ENCODE results near the gene ZNF831.

The ZNF831 gene

DNA sequence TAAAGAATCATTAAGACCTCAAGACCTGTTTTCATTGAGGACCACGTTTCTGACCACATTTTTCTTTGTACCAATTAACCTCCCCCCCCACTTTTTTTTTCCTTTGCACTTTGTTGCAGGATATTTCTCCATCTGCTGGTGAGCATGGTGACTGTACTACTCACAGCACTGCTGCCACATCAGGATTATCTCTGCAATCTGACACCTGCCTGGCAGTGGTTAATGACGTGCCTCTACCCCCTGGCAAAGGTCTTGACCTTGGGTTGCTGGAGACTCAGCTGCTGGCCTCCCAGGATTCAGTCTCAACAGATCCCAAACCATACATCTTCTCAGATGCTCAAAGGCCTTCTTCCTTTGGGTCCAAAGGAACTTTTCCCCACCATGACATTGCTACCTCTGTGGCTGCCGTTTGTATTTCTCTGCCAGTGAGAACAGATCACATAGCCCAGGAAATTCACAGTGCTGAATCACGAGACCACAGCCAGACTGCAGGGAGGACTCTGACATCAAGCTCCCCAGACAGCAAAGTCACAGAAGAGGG is 90.2 kb downstream of the ZNF831 start:
- DNase-seq: peak; percentile 10

GRCh38 chr20:59255256-59255655 is 91.6 kb downstream of the ZNF831 start:
- DNase-seq: no peak

DNA sequence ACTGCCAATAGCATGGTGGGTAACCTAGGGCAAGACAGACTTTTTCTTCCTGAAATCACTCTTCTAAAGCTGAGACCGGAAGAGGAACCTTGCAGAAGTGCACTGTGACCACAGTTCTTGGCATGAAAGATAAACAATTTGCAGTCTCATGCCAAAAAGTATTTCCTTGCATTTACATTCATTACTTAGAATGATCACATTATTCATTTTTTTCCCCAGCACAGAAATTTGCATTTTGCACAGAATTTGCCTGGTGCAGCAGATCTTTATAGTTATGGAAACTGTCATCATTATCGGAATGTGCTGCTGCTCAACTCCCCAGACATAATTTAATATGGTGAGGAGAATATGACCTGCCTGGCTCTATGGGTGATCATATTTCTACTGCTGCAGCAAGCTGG is 94.6 kb downstream of the ZNF831 start:
- DNase-seq: no peak

GRCh38 chr20:59259946-59260345 is 96.3 kb downstream of the ZNF831 start:
- no peak for DNase-seq

- DNase-seq: no peak
Observed at GRCh38 chr20:59265298-59265697, 101.7 kb downstream of the ZNF831 start.

DNA sequence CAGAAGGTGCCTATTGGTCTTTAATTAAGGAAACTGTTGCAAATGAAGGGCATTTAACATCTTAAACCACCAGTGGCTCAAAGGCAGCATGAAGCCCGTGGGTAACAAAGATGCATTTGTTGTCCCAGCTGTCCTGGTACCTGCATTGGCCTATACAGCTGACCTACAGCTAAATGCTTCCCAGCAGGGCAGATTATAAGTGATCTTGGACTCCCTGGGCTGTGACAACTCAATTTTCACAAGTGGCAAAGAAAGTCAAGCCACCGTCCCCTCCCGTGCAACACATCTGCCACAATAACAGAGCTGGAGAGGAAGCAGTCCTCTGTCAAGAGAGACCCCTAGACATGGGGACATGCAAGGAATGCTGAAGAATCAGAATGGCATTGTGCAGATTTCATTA is 105.2 kb downstream of the ZNF831 start:
- no peak for DNase-seq

GRCh38 chr20:59269411-59270025 is 105.9 kb downstream of the ZNF831 start:
- DNase-seq: no peak

GRCh38 chr20:59270380-59270779 is 106.8 kb downstream of the ZNF831 start:
- DNase-seq: no peak

GRCh38 chr20:59273739-59274357 is 110.2 kb downstream of the ZNF831 start:
- DNase-seq: no peak

- DNase-seq: no peak
Observed at GRCh38 chr20:59276938-59277337, 113.3 kb downstream of the ZNF831 start.

GRCh38 chr20:59284470-59284869 is 120.8 kb downstream of the ZNF831 start:
- DNase-seq: no peak

DNA sequence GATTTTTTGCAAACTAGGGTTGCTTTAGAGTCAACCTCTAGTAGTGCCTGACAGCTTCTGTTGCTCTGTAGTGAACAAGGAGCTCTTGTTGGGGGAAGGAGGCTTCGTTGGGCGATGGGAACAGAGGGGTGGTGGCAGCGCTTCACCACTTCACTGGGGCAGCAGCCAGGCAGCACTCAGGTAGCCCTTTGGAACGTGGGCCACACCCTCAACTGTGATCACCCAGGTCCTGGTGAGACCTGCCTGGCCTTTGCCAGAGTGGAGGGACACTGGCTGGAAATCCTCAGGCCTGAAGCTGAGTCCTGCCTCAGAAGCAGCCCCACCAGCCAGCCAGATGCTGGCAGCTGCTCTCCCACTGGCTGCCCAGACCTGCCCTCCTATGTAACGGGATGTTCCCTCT is 126.4 kb downstream of the ZNF831 start:
- DNase-seq: no peak

DNA sequence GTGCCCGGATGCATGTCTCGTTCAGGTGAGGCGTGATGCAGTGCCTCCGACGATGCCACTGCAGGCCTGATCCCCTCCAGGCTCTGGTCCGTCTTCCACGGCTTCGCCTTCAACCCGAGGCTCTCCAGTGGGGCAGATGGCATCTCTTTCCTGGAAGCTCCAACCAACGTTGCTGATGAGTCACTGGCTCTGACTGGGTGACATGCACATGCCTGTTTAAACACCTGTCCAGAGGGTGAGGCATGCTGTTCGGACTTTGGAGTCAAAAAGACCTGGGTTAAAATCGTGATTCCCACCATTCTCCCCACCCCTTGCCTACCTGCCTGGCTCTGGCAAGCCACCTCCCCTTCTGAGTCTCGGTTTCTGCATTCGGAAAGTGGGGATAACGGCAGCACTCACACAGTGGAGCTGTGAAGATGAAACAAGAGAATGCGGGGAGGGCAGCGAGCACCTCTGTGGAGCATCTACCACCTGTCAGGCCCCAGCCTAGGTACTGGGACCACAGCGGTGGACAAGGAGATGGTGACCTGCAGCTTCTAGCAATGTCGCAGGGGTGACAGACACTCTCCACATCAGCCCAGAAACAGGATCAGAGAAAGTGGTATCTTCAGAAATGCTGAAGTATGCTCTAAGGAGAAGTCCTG is 128.2 kb downstream of the ZNF831 start:
- no peak for DNase-seq

GRCh38 chr20:59295531-59295930 is 131.9 kb downstream of the ZNF831 start:
- no peak for DNase-seq

- DNase-seq: no peak
Observed at GRCh38 chr20:59297686-59298085, 134.1 kb downstream of the ZNF831 start.

DNA sequence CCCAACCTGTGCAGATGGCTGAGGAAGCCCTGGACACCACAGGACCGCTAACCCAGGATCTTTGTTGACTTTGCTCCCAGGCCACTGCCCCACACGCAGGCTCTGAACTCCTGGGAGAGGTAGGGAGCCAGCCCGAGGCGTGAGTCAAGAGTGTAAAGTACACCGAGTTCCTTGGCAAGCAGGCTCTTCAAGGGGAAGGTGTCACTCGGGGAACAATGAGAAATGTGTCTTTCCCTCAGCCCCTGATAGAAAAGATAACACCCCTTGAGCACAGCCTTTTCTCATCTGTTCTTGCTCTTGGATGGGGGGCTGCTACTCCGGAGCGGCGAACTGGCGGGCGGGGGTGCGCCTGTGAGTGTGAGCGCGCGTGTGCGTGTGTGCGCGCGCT is 136.3 kb downstream of the ZNF831 start:
- no peak for DNase-seq

DNA sequence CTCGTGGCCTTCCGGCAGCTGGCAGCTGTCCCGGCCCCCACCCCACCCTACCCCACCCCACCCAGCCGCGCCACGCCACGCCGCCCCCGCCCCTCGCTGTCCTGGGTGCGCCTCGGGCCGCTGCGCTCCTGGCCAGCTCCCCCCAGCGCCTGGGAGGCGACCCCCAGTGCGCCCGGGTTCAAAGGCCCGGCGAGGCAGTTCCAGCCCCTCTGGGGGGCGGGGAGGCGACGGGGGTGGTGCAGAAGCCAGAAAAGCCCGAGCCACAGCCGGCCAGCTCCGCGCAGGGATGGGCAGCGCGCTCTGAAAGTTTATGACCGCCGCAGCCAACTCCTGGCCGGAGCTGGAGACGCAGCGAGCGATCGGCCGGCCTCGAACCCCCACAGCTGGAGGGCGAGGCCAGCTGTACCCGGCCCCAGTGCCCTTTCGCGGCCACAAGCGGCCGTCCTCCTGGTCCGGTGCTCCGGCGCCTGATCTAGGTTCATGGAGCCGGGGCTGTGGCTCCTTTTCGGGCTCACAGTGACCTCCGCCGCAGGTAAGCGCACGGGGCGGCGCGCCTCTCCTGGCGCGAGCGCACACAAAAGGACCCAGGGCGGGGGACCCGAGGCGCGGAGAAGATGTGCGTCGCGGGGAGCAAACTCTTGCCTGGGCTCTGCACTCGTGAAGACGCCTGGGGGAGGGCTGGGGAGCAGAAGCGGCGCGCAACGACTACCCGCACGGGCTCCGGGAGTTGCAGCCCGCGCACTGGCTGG is 136.9 kb downstream of the ZNF831 start, which contains the start of gene EDN3:
TSS of gene EDN3 (plus strand) at position 279 of the 749 bp plus-strand sequence. CDS start at position 481, 202 bp downstream.
- no peak for DNase-seq

GRCh38 chr20:59301343-59302007 is 137.9 kb downstream of the ZNF831 start:
- DNase-seq: no peak

DNA sequence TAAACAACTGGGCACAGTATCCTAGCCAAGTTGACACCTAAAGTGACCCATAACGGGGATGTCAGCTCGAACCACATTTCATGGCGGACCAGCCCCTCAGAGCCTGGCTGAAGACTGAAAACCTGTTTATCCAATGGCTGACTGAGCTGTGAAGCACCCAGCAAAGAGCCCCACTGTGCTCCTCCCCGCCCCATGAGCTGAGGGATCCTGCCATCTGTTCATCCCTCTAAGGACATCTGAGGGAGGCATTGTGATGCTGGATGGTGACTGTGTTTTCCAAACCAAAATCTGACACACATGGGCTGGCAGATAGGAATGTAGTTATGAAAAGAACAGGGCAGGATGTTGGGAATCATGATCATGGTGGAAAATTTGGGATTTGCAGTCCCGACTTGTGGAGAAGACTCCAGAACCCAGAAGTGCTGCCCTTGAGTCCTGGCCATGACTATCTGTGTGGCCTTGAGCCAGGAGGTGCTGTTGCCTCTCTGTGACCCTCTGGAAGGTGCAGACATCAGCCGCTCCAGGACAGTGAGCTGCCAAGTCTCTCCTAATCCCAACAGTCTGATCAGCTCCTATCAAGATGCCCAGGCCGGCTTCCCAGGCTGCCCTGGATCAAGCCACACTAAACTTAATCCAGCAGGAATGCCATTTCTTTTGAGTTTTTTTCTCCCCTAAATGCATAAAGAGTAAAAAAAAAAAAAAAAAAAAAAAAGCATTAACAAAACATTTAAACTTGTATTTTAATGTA is 142.5 kb downstream of the ZNF831 start:
- DNase-seq: no peak

DNA sequence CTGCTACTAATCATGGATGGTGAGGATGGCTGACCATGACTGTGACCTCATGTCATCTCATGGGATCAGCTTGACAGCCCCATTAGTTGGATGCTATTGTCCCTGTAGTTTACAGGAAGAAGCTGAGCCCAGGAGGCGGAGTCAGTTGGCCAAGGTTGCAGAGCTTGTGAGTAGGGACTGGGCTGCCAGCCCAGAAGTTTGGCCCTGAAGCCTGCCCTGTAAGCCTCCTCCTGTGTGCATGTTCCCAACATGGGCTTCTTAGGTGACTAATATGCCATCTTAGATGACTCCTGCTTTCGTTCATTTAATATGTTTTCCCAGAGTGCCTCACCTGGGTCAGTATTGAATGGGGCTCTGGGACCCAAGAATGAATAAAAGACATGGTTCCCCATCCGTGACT is 143.6 kb downstream of the ZNF831 start:
- DNase-seq: no peak

Measured in activated CD4-positive, alpha-beta T cell treated with anti-CD3 and anti-CD28 coated beads for 1 hour (primary cell).